ENCODE measurements around the gene CUX1.

GRCh38 chr7:101788517-101788916 lies 28.9 kb upstream of the CUX1 start:
- TF ChIP-seq CTCF (conservative IDR thresholded peaks at IDR 0.05 in 1 of 2, IDR thresholded peaks at IDR 0.05 in 1 of 2; ENCODE audit: low read depth in 1 of 2, low read length in 2 of 2) (no peak), EZH2 (IDR thresholded peaks at IDR 0.05; ENCODE audit: low read length, missing control alignments) (no peak)

Measured in fibroblast of lung (primary cell).